Stimulated activated CD4-positive, alpha-beta T cell treated with anti-CD3 and anti-CD28 coated beads, Interleukin-12 subunit alpha, Interleukin-12 subunit beta, amount 100 ng/mL, for 4 hours (primary cell): ENCODE measurements around the gene TFPT.

Experiments
- DNase-seq: peaks from one replicate; pipeline ENCODE4 v3.0.0-alpha.2; 2020

The TFPT gene

DNA sequence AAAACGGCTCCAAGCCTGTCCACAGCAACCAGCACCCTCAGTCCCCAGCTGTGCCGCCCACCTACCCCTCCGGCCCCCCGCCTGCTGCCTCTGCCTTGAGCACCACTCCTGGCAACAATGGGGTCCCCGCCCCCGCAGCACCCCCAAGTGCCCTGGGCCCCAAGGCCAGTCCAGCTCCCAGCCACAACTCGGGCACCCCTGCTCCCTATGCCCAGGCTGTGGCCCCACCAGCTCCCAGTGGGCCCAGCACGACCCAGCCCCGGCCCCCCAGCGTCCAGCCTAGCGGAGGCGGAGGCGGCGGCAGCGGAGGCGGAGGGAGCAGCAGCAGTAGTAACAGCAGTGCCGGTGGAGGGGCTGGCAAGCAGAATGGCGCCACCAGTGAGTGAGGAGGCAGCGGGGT lies 32.7 kb upstream of the TFPT start:
- DNase-seq: no peak

DNA sequence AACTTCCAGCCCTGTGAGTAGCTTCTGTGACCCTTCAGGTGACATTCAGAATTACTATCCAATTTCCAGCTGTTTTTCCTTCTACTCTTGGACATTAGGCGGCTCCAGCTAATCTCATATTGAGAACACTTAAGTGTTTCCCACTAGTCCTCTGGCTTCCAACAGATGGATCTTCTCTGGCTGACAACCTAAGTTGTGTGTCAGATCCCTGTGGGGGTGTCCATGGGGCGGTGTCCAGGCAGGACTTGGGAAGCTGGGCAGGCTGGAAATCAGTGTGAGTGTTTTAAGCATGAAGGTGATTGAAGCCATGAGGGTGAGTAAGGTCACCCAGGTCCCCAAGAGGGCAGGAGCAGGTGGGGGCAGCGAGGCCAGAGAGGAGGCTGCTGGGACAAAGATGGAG lies 32.2 kb upstream of the TFPT start:
- DNase-seq: no peak

DNA sequence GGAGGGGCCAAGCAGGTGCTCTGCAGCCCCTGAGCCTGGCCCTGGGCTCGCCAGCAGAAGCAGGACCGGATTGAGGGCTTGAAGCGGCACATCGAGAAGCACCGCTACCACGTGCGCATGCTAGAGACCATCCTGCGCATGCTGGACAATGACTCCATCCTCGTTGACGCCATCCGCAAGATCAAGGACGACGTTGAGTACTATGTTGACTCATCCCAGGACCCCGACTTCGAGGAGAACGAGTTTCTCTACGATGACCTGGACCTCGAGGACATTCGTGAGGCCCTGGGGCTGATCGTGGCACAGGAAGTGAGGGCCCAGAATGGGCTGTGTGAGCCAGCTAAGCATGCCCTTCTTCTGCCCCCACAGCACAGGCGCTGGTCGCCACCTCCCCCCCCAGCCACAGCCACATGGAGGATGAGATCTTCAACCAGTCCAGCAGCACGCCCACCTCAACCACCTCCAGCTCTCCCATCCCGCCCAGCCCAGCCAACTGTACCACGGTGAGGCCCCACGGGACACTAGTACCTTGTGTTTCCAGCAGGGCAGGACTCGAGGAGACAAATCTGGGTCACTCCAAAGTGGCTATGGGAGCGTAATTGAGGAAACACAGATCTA lies 30.2 kb upstream of the TFPT start:
- no peak for DNase-seq

DNA sequence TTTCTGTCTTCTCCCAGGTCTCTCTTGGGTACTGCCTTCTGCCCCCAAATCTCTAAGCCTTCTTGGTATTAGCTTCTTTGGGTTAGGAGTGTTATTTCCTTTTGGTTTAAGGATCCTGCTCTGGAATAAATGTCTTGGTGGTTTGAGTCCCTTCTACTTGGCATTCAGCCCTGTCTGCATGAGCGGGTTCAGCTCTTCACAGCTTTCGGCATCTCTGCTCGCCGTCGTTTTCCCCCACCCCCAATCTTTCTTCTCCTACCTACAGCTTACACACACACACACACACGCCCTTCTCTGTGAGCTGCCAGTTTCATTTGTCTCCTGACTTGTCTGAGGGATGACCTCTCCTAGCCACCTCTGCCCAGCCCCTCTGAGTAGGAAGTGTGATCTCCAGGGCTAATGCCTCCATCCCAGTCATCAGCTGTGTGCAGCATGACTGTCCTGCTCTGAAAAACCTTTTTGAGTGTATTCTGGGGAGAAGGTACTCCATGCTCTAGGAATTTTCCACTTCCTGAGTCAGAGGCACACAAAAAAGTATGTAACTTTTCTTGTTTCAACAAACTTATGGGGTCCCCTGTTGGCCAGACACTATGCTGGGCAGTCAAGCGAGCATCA lies 26.8 kb upstream of the TFPT start:
- DNase-seq: no peak

DNA sequence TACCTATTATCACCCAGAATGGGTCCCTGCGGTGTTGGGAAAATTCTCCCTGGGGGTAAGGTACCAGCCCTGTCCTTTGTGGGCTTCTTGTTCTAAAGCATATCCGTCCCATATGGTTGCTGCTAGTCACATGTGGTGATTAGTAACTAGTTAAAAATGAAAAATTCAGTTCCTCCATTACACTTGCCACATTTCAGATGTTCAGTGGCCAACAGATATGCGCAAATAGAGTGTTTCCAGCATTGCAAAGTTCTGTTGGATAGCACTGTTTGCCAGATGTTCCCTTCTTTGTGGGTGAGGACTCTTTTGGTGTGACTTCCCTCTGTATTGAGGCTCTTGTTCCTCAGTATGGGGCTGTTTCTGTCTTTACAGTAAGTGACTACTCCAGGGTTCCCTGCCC lies 25.9 kb upstream of the TFPT start:
- no peak for DNase-seq

DNA sequence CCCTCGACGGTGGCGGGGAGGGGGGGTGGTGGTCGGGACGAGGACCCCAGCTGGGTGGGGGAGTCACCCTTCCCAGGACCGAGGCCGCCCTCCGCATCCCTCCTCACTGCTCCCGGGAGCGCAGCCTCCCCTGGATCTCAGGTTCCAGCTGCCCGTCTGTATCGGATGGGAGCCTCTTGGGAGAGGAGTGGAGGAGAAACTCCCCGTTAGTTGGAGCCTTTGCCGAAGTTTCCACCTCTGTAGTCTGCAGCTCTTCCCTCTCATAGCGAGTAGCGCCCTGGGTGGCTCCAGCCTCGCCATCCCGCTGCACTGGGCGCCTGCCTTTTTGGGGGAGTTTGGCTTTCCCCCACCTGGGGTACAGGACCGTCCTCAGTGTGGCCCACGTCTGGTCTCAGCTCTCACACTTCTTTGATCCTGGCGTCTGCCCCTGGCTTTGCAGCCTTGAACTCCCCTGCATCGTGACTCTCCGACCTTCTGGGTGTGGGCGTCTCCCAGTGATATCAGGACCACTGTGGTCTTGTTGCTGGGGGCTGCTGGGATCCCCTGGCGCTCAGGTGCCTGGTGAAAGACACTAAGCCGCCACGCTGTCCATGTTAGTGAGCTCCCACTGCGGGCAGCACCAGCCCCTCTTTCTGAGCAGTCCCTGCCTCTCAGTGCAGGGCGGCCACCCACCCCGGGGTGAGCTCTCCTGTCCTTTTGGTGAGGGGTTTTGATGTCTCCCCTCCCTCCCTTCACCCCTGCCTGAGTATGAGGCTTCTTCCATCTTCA lies 23.2 kb upstream of the TFPT start:
- DNase-seq: no peak

DNA sequence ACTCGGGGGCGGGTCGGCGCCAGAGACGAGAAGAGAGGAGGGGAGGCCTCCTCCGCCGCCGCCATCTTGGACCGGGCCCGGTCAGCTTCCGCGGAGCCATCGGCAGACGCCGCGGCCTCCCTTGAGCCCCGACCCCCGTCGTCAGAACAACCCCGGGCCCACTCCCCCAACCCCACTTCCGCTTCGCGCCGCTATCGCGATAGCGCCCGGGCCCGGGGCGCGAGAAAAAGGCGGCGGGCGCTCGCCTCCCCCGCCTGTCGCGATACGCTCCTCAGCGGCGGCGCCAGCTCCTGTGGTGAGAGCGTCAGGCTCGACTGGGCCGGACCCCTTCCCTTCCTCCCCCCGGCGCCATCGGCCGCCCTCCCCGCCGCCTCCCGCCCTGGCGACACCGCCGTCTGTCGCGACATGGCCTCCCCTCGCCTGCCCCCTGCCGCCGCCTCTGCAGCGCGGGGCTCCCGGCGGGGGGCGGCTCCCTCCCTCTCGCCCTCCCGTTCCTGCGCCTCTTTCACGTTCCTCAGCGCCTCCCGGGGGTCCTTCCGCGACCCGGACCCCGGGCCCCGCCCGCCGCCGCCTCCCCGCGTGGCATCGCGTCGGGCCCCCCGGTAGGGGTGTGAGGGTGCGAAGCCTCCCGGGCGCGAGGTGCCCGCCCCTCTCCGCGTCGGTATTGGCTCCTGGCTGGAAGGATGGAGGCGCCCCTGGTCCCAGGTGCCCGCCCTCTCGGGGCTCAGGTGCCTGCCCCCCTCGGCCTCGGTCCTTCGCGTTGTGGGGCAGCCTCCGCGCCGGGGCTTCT lies 22.4 kb upstream of the TFPT start, which contains the start of gene CNOT3:
Gene CNOT3 (plus strand): TSS at position 64 of the 790 bp plus-strand sequence. CDS start 5,217 bp downstream, outside the sequence.
- no peak for DNase-seq

DNA sequence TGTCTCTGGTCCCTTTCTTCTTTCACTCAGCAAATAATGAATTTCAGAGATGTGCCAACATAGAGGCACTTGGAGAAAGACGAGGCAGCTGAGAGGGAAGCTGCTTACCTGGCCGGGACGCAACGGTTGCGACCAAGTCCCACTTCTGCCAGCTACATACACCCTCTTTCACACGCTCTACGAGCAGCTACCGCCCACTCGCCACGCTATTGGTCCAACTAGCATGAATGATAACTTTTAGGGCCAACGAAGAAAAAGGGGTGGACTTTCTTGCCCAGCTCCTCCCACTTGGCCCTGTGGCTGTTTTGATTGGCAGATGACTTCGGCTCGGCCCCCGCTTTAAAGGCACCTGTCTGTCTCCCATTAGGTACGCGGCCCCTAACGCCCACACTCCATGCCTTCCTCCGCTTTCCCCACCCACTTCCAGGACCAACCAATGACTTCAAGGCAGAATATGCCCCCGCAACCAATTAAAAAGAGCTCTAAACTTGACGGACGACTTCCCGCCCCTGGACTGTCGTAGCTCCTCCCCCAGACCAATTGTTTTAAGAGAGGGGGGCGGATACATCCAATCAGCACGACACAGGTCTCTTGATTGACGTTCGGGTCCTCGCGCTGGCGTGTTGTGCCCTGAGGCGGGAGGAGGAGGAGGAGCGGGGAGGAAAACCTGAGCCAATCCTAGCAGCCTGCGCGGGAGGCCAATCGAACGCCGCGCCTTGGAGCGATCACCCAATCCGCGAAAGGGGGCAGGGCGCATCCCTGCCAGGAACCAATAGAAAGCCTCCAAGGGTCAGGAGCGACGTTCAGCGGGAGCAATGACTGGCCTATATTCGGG lies 21.6 kb upstream of the TFPT start:
- peak; percentile 96 for DNase-seq

DNA sequence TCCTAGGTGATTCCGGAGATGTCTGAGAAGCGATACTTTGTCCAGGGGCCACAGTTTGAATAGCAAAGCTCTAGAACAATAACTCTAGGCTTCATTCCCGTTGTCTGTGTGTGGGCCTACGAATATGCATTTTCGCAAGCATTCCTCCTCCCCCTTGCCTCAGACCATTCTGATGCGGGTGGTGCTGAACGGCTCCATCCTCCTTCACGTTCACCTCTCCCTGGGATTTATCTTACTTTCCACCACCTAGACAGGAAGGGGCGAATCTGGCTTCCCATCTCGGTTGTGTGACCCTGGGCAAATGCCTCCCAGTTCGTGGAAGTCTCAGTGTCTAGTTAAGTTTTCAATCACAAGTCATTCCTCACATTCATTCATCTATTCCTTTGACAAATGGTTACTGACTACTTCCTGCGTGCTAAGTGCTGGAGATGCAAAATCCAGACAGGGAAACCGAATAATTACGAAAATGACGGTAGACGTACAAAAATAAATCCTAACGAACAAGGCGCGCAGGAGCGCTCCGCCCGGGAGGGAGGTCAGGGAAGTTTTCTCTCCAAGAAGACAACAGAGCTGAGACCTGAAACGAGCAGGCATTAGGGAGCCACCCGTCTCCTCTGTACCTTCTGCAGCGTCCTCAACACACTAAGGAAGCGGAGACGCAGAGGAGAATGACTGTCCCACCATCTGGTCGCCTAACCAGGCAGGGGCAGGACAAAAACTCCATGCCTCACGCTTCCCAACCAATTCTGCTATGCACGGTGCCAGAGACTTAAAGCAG lies 20.8 kb upstream of the TFPT start:
- no peak for DNase-seq

DNA sequence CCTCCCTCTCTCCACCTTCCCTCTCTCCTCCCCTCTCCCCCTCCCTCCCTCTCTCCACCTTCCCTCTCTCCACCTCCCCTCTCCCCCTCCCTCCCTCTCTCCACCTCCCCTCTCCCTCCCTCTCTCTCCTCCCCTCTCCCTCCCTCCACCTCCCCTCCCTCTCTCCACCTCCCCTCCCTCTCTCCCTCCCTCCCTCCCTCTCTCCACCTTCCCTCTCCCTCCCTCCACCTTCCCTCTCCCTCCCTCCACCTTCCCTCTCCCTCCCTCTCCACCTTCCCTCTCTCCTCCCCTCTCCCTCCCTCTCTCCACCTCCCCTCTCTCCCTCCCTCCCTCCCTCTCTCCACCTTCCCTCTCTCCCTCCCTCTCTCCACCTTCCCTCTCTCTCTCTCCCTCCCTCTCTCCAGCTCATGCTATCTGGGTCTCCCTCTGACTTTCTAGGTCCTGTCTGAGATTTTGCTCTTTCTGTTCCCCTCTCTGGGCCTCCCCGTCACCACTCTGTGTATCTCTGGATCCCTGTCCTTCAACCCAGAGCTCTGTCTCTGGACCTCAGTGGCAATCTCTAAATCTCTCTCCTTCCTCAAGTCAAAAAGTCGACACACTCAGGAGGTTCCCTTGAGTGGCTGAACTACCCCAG lies 18.6 kb upstream of the TFPT start:
- no peak for DNase-seq

DNA sequence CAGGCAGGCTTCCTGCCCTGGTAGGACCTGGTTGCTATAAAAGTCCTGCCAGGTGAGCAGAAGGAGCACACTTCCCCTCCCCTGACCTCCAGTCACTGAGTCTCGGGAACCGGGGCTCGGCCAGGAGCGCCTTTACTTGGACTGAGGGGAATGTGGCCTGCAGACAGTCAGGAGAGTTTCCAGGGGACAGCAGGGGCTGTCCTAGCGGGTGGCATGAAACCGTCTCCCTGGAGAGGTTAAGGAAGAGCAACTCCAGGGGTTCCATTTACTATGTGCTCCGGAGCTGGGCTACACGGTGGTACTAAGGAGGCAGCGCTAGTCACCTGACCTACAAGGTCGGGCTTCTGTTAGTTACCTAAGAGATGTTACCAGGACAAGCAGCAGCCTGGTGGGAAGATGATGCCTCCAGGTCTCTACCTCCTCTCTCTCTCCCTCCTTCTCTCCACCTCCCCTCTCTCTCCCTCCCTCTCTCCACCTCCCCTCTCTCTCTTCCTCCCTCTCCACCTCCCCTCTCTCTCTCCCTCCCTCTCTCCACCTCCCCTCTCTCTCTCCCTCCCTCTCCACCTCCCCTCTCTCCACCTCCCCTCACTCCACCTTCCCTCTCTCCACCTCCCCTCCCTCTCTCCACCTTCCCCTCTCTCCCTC lies 18.0 kb upstream of the TFPT start:
- DNase-seq: no peak

DNA sequence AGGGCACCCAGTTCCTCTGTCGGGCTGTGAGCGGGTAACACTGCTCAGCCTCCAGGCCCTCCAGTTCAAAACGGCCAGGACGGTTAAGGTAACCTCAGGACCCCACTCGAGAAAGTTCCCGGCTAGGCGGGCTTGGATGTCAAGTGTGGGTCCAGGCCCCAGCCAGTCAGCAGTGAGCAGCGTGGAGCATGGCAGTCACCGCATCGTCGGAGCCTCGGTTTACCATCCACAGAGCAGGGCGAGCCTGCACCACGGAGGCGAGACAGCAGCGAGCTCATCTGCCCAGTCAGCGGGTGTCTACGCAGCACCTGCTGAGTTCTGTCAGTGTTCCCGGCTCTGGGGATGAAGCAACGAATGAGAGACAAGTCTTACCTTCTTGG lies 14.2 kb upstream of the TFPT start:
- DNase-seq: no peak

DNA sequence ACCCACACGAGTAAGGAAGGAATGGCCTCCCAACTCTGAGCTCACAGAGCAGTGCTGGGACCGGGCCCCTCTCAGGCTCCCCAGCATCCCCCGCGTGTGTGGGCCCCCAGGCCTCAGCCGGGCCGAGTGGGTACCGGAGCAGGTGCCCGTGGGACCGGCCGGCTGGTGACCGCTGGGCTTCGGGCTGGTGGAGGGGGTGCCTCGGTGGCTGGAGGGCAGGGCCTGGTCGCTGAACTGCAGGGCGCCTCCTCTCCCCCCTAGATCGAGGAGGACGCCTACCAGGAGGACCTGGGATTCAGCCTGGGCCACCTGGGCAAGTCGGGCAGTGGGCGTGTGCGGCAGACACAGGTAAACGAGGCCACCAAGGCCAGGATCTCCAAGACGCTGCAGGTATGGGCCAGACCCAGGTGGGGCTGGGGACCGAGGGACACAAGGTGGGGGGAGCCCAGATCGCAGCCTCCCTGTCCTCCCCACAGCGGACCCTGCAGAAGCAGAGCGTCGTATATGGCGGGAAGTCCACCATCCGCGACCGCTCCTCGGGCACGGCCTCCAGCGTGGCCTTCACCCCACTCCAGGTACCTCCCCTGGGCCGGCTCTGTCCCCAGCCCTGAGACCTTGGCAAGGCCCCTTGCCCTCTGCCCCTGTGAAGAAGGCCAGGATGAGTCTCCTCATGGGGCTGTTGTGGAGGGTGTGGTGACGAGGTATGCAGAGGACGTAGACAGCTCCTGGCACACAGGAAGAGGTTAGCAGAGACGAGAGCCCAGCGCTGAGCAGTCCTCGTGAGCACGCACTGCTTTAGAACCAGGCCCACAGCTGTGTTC lies 13.5 kb upstream of the TFPT start:
- DNase-seq: no peak

DNA sequence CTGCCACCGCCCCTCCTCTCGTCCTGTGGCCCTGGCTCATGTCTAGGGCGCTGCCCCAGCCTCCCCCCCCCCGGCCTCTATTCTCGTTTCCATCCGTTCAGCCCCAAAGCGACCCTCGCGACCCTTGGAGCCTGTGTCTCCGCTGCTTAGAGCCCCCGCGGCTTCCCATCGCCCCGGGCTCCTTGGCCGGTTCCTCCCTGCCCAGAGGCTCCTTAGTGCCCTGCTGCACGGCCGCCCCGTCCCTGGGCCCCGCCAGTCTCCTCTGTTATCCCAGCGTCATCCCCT lies 12.9 kb upstream of the TFPT start:
- DNase-seq: no peak

DNA sequence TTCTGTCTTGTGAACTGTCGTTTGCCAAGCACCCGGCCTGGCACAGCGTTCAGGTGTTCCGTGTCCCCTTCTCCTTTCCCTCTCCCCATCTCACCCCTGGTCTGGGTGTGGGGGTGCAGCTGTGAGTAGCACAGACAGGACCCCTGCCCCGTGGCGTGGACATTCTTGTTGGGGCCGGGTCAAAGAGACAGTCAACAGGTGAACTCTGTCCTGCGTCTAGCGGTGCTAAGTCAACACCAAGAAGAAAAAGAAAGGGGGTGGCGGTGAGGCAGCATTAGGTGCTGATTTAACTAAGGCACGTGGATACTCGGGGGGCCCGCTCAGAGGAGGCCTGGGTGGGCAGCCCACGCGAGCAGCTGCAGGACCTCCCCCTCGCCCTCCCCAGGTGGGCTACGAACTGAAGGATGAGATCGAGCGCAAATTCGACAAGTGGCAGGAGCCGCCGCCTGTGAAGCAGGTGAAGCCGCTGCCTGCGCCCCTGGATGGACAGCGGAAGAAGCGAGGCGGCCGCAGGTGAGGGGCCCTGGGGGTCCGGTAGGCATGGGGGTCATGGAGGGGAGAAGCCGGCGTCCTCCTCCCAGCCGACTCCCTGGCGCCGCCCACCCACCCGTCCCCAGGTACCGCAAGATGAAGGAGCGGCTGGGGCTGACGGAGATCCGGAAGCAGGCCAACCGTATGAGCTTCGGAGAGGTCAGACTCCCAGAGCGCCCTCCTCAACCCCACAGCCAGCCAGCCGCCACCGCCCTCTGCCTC lies 12.4 kb upstream of the TFPT start:
- no peak for DNase-seq

DNA sequence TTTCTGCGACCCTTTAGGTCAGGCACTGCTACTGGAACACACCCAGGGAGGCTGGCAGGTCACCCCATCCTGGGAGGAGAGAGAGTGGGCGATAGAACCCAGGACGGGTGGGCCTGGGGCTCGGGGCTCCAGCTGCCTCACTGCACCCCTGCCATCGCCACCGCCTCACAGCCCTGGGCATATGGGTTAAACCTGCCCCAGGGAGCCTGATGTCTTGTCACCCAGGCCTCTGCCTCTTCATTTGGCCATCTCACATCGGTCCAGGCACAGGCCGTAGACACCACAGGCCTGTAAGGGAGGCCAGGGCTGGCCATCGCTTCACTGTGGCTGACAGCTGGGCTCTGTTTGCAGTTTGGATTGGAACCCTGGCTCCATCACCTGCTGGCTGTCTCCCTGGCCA lies 10.3 kb upstream of the TFPT start:
- DNase-seq: no peak

DNA sequence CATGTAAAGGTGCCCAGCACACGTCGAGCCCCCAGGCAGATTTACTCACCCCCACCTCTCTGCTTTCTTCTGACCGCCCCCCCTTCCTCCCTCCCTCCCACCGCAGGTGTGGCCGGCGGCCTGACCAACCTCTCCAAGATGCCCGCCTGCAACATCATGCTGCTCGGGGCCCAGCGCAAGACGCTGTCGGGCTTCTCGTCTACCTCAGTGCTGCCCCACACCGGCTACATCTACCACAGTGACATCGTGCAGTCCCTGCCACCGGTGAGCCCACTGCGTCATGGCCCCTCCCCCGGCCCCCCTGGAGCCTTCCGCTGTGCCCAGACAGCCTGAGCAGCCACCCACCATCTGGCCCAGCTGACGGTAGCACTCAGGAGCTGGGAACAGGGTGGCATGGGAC lies 8.9 kb upstream of the TFPT start:
- no peak for DNase-seq

DNA sequence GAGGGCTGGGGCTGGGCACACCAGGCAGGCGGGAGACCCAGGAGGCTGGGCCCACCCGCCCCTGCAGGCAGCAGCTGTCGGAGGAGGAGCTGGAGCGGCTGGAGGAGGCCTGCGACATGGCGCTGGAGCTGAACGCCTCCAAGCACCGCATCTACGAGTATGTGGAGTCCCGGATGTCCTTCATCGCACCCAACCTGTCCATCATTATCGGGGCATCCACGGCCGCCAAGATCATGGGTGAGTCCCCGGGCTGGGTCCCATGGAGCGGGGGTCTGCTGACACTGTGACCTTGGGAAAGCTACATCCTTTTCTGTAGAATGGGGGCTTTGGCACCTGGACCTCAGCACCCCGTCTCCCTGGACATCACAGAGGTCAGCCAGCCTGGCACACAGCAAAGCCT lies 8.2 kb upstream of the TFPT start:
- no peak for DNase-seq

DNA sequence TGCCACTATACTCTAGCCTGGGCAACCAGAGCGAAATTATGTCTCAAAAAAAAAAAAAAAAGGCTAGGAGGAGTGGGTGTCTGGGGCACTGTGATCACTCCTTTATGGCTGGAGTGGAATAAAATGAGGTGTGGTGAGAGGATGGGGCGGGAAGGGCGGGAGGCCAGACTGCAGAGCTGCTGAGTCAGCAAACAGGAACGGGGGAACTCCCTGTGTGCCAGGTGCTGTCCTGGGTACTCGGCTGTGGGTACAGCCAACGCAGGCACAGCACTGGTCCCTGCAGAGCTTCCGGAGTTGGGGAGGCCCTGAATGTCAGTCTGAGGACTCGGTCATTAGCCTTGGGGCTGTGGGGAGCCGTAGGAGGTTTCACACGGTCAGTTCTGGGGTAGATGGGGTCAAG lies 5.8 kb upstream of the TFPT start:
- DNase-seq: no peak
